Muscle of back (tissue), 11 donors: ENCODE measurements around the gene AGK. TPM values are rescaled to one million over a fixed set of nuclear protein-coding genes. Genes with fewer than 3 reads are reported as not detected.

Experiments used
- DNase-seq, 3 donors: peaks; one replicate each; pipeline versions ENCODE4 v3.0.0 to v3.0.0-alpha.2; 2013
- polyA plus RNA-seq, 10 donors: library from polyadenylated mRNA; unstranded; fragments of 120-200 nt; gene quantifications; one replicate each; pipeline ENCODE4 v1.2.1, GENCODE V29; 2013; ENCODE audit not compliant: insufficient read length in 10 of 10

Gene AGK
- polyA plus RNA-seq, 10 donors: 13.9 to 25.3 (median 19.4) TPM

DNA sequence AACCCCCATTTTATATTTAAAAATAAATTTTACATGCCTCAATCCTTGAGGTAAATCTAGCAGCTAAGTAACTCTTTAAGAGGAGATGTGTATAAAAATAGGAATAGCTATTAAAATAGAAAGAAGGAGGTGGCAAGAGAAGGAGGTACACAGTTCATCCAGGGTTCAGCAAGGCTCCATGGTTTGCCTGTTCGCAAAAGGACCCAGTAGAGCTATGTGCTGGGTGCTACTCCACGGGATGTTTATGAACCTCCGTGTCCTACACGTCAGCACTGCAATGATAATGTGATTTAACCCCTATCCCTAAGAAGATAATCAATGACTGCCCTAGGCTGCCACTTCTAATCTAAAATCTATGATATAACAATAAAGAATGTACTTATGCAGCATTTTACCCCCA, 151.7 kb downstream of the AGK start:
- DNase-seq: no peak

DNA sequence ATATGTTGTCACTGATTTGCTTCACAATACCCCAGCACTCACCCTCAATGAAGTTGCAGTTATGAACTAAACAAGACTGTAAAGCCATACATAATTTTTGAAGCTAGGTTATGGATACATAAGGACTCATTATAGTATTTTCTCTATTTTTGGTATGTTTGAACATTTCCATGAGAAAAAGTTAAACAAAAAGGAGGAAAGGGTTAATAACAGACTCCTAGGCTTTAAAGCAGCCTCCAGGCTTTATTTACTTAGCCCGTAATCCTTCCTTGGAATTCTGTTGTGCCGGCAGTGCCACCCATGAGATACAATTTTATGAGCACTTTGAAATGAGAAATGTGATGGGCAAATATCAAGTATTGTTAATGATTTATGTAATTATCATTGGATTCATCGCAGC, 152.9 kb downstream of the AGK start:
- DNase-seq: no peak

GRCh38 chr7:141704741-141705140, 153.5 kb downstream of the AGK start:
- DNase-seq: no peak

Other genes with a start within 250 kb of the AGK start
- 10 to 100 TPM in 2 of 10 donors, 1 to 10 TPM in 8; 5.9 to 11.0 (median 8.8) TPM for gene DENND11, start 150.8 kb downstream of the AGK start, polyA plus RNA-seq
- under 1 TPM in 7 of 10 donors, not detected in 3; 0.04 to 0.31 (median 0.15) TPM for gene WEE2, start 156.9 kb downstream of the AGK start, polyA plus RNA-seq
- gene SSBP1, start 186.9 kb downstream of the AGK start, polyA plus RNA-seq: 100 to 1,000 TPM in 4 of 10 donors, 10 to 100 TPM in 6; 83.8 to 114 (median 96.2) TPM
- gene TAS2R3, start 212.7 kb downstream of the AGK start, polyA plus RNA-seq: under 1 TPM in 9 of 10 donors, not detected in 1; 0.12 to 0.58 (median 0.50) TPM
- 1 to 10 TPM in 4 of 10 donors, under 1 TPM in 6; 0.36 to 2.7 (median 0.73) TPM for gene TAS2R4, start 225.3 kb downstream of the AGK start, polyA plus RNA-seq
- 1 to 10 TPM in 6 of 10 donors, under 1 TPM in 4; 0.32 to 3.8 (median 1.1) TPM for gene TAS2R5, start 238.8 kb downstream of the AGK start, polyA plus RNA-seq